ENCODE results near the gene LRRC75B. TPM values are rescaled to one million over a fixed set of nuclear protein-coding genes. Genes with fewer than 3 reads are reported as not detected.

LRRC75B gene
- total and polyA plus RNA-seq, 9 donors, result 2.5 to 26.5 (median 22.1) TPM

- Histone ChIP-seq H3K4me3 (peak overlapping the region; percentile 56), H3K27ac (peak overlapping the region; percentile 63 to 88), H3K4me1 (ENCODE audit: insufficient read depth) (no peaks in the 10 kb centered on the region), H3K36me3 (no peaks in the 10 kb centered on the region), H3K9me3 (no peaks in the 10 kb centered on the region), H3K27me3 (no peaks in the 10 kb centered on the region)
- no peak for TF ChIP-seq POLR2A (IDR thresholded peaks at IDR 0.05)
- TF ChIP-seq EP300 (IDR thresholded peaks at IDR 0.05), result no peak
- TF ChIP-seq CTCF (IDR thresholded peaks at IDR 0.05), result no peak
- peak; percentile 36 to 68 (median 65) for DNase-seq
- intact Hi-C loops (cut with DNase I), result no loop called here
- WGBS, 3 donors, result 7 to 10% (median 9%) methylated on average over 30 to 33 of the region's 33 CpGs
Observed at GRCh38 chr22:24592058-24592850, 619 bp downstream of the LRRC75B start.

- intact Hi-C loops (cut with DNase I), result no loop called here
- WGBS, 3 donors, result 85 to 90% (median 86%) methylated on average over 6 of the region's 6 CpGs
- TF ChIP-seq POLR2A (IDR thresholded peaks at IDR 0.05), result no peak
- TF ChIP-seq CTCF (IDR thresholded peaks at IDR 0.05), result no peak
- TF ChIP-seq EP300 (IDR thresholded peaks at IDR 0.05), result no peak
- H3K9me3 ChIP-seq, result no peaks in the 10 kb centered on the region
- no peaks in the 10 kb centered on the region for H3K36me3 ChIP-seq
- H3K4me3 ChIP-seq, result no peak overlapping the region
- DNase-seq, result peak in 1 of 5 donors; percentile 29
- no peaks in the 10 kb centered on the region for H3K4me1 ChIP-seq (ENCODE audit: insufficient read depth)
- no peak overlapping the region for H3K27ac ChIP-seq
- no peaks in the 10 kb centered on the region for H3K27me3 ChIP-seq
Observed at GRCh38 chr22:24591286-24591830, 1.5 kb downstream of the LRRC75B start.

DNA sequence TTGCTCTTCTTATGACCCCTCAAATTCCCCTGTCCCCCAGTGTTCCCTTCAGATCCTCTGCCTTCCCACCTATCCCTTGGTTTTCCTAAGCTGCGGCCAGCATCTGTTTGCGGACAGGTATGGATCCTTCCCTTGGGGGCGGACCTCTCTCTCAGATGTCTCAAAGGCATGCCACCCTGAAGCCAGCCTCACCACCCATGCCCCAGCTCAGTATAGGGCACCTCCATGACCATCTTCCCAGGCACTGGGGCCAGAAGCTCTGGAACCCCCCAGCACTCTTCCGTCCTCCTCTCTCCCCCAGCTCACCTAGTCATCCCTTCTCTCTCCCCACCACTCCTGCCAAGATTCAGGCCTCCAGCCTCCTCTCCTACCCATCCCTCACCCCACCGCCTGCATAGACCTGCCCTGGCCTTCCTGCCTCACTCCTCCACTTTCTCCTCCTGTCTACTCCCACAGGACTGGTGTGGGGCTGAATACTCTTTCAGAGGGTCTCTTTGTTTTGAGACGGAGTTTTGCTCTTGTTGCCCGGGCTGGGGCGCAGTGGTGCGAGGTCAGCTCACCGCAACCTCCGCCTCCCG is 2.2 kb downstream of the LRRC75B start:
- intact Hi-C loops (cut with DNase I), result no loop called here
- peak in 1 of 5 donors; percentile 29 for DNase-seq
- Histone ChIP-seq H3K27ac (no peak overlapping the region), H3K4me1 (ENCODE audit: insufficient read depth) (no peaks in the 10 kb centered on the region), H3K9me3 (no peaks in the 10 kb centered on the region), H3K4me3 (no peak overlapping the region), H3K36me3 (no peaks in the 10 kb centered on the region), H3K27me3 (no peaks in the 10 kb centered on the region)
- 95 to 97% (median 96%) methylated on average over 12 of the region's 12 CpGs for WGBS, 3 donors
- no peak for TF ChIP-seq EP300 (IDR thresholded peaks at IDR 0.05)
- no peak for TF ChIP-seq CTCF (IDR thresholded peaks at IDR 0.05)
- TF ChIP-seq POLR2A (IDR thresholded peaks at IDR 0.05), result no peak

GRCh38 chr22:24589518-24590030 is 3.3 kb downstream of the LRRC75B start:
- Histone ChIP-seq H3K4me3 (no peak overlapping the region), H3K4me1 (ENCODE audit: insufficient read depth) (no peaks in the 10 kb centered on the region), H3K27me3 (no peaks in the 10 kb centered on the region), H3K9me3 (no peaks in the 10 kb centered on the region), H3K36me3 (no peaks in the 10 kb centered on the region), H3K27ac (no peak overlapping the region)
- intact Hi-C loops (cut with DNase I), result no loop called here
- WGBS, 3 donors, result 84 to 86% (median 85%) methylated on average over 7 of the region's 7 CpGs
- TF ChIP-seq POLR2A (IDR thresholded peaks at IDR 0.05) (no peak), CTCF (IDR thresholded peaks at IDR 0.05) (no peak), EP300 (IDR thresholded peaks at IDR 0.05) (no peak)
- DNase-seq, result peak in 1 of 5 donors; percentile 30
